Right forelimb (tissue), 1 donor: ENCODE results near the gene HCST.
"Not testable (repeated sequence)": the region's sequence is repeated elsewhere in the genome, so short reads cannot be mapped to it uniquely, and the experiment has no call there.

Experiments used
- DNase-seq: peaks from one replicate; pipeline ENCODE4 v3.0.0-alpha.2; 2018

The HCST gene

GRCh38 chr19:35901854-35902661, at the start of gene HCST:
HCST (plus strand) TSS chr19:35902529; CDS start chr19:35902594, 65 bp downstream.
- DNase-seq, result no peak

GRCh38 chr19:35853038-35853756, 49.1 kb upstream of the HCST start:
- no peak for DNase-seq

- DNase-seq, result no peak
Measured at GRCh38 chr19:35856546-35857149, 45.7 kb upstream of the HCST start, which contains the start of gene KIRREL2. KIRREL2 (plus strand) TSS chr19:35856911; CDS start chr19:35857120, 209 bp downstream.

GRCh38 chr19:35858311-35858710, 44.0 kb upstream of the HCST start:
- no peak for DNase-seq

GRCh38 chr19:35859414-35859813, 42.9 kb upstream of the HCST start:
- no peak for DNase-seq

GRCh38 chr19:35860436-35860817, 41.9 kb upstream of the HCST start:
- DNase-seq, result no peak

- DNase-seq, result no peak
Measured at GRCh38 chr19:35860818-35861639, 41.3 kb upstream of the HCST start.

GRCh38 chr19:35861640-35862160, 40.6 kb upstream of the HCST start:
- DNase-seq, result no peak

- no peak for DNase-seq
Measured at GRCh38 chr19:35862528-35862927, 39.8 kb upstream of the HCST start.

GRCh38 chr19:35863018-35863417, 39.3 kb upstream of the HCST start:
- no peak for DNase-seq

GRCh38 chr19:35868172-35868822, 34.0 kb upstream of the HCST start, which contains the start of gene APLP1:
APLP1 (plus strand) TSS chr19:35868574; CDS start chr19:35868637, 63 bp downstream.
- peak; percentile 65 for DNase-seq

GRCh38 chr19:35868823-35869326, 33.5 kb upstream of the HCST start:
- DNase-seq, result no peak

GRCh38 chr19:35869327-35870123, 32.8 kb upstream of the HCST start:
- no peak for DNase-seq

GRCh38 chr19:35870124-35870736, 32.1 kb upstream of the HCST start:
- DNase-seq, result not testable (repeated sequence)

GRCh38 chr19:35870798-35871197, 31.5 kb upstream of the HCST start:
- no peak for DNase-seq

GRCh38 chr19:35871611-35872010, 30.7 kb upstream of the HCST start:
- DNase-seq, result no peak

- DNase-seq, result no peak
Measured at GRCh38 chr19:35872180-35872579, 30.1 kb upstream of the HCST start.

- no peak for DNase-seq
Measured at GRCh38 chr19:35874392-35874930, 27.9 kb upstream of the HCST start.

- DNase-seq, result no peak
Measured at GRCh38 chr19:35879068-35879467, 23.3 kb upstream of the HCST start.

GRCh38 chr19:35879770-35880317, 22.5 kb upstream of the HCST start:
- DNase-seq, result peak; percentile 90
